SW480 (cell line): ENCODE data around the gene CLDN9.

ENCODE experiments used
- DNase-seq: peaks from one replicate; pipeline ENCODE4 v3.0.0-alpha.2; 2016; ENCODE audit warnings: low spot score

Gene CLDN9

DNA sequence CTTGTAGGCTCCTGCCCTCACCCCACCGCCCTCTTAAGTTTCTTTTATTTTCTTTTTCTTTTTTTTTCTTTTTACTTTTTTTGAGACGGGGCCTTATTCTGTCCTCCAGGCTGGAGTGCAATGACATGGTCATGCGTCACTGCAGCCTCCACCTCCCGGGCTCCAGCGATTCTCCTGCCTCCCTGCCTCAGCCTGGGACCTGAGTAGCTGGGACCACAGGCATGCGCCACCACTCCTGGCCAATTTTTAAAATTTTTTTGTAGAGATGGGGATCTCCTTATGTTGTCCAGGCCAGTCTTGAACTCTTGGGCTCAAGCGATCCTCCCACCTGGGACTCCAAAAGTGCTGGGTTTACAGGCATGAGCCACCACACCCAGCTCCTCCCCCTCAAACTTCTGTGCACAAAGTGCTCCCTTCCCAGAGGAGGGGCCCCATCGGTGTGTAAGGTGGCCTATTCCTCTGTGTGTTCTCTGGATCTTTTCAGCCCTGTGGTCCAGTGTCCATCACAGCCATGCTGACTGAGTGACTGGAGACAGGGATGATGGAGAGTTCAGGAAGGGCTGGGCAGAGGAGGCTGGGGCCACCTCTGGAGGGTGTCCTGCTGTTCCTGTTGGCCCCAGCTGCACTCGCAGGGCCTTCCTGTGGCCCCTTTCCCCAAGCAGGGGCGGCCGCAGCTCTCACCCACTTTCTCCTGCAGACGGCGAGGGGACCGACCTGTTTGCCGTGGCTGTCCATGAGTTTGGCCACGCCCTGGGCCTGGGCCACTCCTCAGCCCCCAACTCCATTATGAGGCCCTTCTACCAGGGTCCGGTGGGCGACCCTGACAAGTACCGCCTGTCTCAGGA, 43.8 kb downstream of the CLDN9 start:
- no peak for DNase-seq

DNA sequence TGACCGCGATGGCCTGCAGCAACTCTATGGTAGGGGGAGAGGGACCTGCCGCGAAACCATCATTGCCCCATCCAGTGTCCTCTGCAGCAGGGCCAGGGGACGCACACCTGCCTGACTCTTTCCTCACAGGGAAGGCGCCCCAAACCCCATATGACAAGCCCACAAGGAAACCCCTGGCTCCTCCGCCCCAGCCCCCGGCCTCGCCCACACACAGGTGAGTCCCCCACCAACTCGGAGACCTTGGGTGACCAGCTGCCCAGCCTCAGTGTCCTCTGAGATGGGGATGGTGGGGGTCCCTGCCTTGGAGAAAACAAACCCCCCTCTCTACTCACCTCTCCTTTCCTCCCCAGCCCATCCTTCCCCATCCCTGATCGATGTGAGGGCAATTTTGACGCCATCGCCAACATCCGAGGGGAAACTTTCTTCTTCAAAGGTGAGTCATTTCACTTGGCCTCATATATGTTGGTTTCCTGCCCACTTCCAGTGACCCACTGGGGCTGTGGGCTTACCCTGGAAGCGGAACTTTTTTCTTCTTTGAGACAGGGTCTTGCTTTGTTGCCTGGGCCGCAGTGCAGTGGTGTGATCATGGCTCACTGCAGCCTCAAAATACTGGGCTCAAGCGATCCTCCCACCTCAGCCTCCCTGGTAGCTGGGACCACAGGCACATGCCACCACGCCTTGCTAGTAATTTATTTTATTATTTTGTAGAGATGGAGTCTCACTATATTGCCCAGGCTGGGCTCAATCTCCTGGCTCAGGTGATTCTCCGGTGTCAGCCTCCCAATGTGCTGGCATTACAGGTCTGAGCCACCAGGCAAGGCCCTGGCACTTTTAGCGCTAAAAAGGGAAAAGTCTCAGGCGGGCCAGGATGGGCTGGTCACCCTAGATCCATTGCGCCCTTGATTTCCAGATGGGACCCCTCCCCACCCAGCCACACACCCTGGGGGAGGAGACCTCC, 44.7 kb downstream of the CLDN9 start:
- no peak for DNase-seq

DNA sequence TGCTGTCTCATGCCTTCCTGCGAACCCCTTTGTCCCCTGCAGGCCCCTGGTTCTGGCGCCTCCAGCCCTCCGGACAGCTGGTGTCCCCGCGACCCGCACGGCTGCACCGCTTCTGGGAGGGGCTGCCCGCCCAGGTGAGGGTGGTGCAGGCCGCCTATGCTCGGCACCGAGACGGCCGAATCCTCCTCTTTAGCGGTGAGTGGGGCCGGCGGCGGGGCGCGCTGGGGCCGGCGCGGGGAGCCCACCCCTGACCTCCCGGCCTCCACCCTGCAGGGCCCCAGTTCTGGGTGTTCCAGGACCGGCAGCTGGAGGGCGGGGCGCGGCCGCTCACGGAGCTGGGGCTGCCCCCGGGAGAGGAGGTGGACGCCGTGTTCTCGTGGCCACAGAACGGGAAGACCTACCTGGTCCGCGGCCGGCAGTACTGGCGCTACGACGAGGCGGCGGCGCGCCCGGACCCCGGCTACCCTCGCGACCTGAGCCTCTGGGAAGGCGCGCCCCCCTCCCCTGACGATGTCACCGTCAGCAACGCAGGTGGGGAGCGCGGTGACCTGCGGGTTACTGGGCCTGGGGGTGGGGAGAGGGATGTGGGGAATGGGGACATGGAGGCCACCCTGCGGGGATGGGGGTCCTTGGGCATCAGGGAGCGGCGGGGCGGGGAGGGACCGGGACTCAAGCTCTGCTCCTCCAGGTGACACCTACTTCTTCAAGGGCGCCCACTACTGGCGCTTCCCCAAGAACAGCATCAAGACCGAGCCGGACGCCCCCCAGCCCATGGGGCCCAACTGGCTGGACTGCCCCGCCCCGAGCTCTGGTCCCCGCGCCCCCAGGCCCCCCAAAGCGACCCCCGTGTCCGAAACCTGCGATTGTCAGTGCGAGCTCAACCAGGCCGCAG, 45.7 kb downstream of the CLDN9 start:
- no peak for DNase-seq

DNA sequence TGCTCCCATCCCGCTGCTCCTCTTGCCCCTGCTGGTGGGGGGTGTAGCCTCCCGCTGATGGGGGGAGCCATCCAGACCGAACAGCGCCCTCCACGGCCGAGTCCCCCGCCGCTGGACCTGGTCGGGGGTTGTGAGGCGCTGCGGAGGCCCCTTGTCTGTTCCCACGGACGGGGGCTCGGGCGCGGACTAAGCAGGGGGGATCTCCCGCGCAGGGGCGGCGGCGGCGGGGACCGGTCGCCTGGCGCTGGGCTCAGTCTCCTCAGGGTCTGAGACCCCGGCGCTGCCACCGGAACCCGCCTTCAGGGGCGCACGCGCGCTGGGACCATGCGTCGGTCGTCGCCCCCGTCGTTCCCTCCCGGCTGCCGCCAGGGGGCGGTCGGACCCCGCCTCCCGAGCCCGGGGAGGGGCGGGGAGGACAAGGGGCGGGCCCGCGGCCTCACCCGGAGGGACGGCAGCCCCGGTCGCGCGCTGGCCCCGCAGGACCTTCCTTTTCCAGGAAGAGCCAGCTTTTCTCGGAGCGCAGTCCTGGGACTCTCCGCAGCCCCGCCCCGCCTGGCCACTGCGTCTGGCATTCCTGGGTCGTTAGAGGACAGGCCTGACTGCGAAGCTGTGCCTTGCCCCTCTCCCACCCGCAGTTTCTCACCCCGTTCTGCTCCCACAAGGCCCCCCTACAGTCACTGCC, 46.5 kb downstream of the CLDN9 start:
- peak; percentile 78 for DNase-seq

DNA sequence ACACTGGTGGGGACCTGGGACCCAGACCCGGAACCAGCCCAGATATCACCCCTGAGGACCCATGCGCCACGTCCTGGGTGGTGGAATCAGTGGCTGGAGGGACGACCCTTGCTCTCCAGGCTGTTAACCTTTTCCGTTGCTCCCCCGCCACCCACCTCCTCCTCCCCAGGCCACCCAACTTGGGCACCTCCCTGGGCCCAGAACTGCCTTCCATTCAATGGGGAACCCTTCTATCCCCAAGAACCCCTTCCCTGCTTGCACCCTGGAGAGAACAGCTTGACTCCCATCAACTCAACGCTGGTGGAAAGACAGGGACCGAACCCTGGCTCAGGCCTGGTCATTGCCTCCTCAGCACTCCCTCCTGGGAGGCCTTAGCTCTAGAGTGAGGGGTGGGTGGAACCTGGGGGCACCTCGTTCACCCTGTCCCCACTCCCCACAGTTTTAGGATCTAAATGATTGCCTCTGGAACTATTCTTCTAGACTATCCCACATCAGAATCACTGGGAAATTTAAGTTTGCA, 47.1 kb downstream of the CLDN9 start:
- no peak for DNase-seq

DNA sequence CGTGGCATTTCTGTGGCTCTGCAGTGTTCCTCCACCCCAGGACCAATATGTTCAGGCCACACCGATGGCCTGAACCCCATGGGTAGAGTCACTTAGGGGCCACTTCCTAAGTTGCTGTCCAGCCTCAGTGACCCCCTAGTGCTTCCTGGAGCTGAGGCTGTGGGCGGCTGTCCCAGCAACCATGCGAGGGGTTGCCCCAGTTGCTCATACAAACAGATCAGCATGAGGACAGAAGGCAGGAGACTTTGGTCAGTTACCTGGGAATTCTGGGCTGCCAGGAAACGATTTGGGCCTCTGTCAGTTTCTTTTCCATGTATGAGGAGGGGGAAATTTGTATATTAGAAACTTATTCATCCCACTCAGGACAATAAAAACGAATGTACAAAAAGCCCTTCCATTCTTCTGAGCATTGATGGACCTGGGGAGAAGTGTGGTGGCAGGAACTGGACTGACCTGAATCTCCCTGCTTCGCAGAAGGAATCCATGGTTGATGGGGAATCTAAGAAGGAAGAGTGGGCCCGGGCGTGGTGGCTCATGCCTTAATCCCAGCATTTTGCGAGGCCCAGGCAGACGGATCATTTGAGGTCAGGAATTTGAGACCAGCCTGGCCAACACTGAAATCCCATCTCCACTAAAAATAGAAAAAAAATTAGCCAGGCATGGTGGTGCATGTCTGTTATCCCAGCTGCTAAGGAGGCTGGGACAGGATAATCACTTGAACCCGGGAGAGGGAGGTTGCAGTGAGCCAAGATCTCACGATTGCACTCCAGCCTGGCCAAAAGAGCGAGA, 47.8 kb downstream of the CLDN9 start:
- DNase-seq: no peak

DNA sequence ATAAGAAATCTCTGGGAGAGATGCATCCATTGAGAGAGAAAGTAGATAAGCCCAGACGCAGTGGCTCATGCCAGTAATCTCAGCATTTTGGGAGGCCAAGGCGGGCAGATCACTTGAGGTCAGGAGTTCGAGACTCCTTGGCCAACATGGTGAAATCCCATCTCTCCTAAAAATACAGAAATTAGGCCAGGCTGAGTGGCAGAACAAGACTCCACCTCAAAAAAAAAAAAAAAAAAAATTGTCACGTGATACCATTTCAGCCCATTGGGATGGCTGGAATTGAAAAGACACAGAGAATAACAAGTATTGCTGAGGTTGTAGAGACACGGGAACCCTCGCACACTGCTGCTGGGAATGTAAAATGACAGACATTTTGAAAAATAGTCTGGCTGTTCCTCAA, 49.8 kb downstream of the CLDN9 start:
- no peak for DNase-seq

DNA sequence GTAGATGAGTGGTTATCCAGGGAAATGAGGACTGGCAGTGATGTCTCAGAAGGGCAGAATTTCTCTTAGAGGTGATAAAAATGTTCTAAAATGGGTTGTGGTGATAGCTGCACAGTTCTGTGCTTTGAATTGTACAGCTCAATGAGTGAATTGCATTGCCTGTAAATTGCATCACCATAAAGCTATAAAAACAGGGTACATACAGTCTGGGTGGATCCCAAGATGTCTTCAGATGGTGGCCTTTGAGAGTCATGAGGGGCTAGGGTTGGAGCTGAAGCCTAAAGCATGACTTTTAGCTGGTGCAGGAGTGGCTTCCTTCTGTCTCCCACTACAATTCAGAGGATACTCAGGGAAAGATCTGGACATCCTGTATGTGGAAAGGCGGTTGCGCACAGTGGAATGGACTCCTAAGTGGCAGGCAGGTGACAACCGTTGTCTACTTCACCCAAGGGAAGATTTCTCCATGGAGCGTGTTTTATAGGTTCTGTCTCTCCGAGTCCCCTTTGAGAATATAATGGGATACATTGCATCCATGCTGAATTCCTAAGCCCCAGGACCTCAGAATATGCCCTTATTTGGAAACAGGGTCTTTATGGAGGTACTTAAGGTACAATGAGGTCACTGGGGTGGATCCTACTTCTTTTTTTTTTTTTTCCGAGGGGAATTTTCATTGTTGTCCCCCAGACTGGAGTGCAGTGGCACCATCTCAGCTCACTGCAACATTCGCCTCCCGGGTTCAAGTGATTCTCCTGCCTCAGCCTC, 51.1 kb downstream of the CLDN9 start:
- DNase-seq: peak; percentile 8
